ENCODE results near the gene IGFBP7.

Gene IGFBP7

DNA sequence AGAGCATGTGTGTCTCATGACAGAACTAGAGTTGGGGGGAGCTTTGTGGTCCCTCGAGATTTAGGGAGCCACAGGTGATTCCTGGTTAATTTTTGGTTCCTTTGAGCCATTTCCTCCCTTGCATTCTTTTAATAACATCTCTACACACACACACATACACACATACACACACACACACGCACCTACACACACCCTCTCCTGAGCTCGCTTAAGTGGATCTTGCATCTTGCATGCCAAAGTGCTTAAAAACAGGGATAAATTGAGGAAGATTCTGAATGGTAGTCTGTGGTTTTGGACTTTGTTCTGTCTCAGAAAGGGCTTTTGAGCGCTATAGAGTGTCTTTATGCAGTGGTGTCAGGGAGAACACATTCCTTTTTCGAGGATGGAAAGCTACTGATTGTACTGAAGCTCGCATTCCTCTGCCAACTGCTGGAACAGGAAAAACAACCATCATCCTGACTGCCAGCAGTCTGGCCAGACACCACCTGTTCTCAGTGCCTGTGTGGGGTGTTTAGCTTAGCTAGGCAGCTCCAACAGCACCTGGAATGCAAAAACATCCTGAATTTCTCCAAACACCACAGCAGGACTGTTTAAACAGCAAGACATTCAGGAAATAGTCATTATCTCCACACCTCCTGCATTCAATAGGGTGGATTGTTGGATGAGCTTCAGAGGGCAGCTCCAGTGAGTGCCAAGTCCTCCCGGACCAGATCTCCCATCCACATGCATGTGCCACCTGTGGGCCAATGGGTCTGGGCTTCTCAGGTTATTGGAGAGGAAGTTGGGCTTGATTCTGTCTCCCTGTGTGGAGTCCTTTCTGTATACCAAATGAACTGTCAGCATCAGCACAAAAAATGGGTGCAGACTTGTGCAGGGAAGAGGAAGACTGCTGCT is 21.9 kb upstream of the IGFBP7 start:
- Histone ChIP-seq H3K4me3 (ENCODE audit: low read length) (no peak overlapping the region), H3K4me1 (ENCODE audit: low read length) (no peaks in the 10 kb centered on the region), H3K9me3 (replicated peaks; ENCODE audit: insufficient read depth, low read length) (no peaks in the 10 kb centered on the region; the same call in 1 of the 2 replicates), H2AFZ (ENCODE audit: low read length) (no peak overlapping the region), H3K36me3 (replicated peaks; ENCODE audit: insufficient read depth, low read length) (no peaks in the 10 kb centered on the region), H3K4me2 (ENCODE audit: low read depth, low read length) (no peak overlapping the region), H4K20me1 (ENCODE audit: insufficient read depth, low read length) (no peaks in the 10 kb centered on the region), H3K9me2 (replicated peaks; ENCODE audit: insufficient read depth, low read length) (no peaks in the 10 kb centered on the region), H3K79me2 (ENCODE audit: low read length) (no peaks in the 10 kb centered on the region), H3F3A (ENCODE audit: insufficient read depth, low read length) (no peaks in the 10 kb centered on the region), H3K27ac (ENCODE audit: low read length) (no peak overlapping the region), H3K27me3 (replicated peaks; ENCODE audit: insufficient read depth, low read length) (no peaks in the 10 kb centered on the region), H3K9ac (ENCODE audit: low read length) (no peak overlapping the region)
- TF ChIP-seq EZH2phosphoT487 (IDR thresholded peaks at IDR 0.05; ENCODE audit: low read length) (no peak), EZH2 (optimal IDR thresholded peaks at IDR 0.05; ENCODE audit: low read depth, low read length) (no peak)
- TF ChIP-seq, protein P1, sequence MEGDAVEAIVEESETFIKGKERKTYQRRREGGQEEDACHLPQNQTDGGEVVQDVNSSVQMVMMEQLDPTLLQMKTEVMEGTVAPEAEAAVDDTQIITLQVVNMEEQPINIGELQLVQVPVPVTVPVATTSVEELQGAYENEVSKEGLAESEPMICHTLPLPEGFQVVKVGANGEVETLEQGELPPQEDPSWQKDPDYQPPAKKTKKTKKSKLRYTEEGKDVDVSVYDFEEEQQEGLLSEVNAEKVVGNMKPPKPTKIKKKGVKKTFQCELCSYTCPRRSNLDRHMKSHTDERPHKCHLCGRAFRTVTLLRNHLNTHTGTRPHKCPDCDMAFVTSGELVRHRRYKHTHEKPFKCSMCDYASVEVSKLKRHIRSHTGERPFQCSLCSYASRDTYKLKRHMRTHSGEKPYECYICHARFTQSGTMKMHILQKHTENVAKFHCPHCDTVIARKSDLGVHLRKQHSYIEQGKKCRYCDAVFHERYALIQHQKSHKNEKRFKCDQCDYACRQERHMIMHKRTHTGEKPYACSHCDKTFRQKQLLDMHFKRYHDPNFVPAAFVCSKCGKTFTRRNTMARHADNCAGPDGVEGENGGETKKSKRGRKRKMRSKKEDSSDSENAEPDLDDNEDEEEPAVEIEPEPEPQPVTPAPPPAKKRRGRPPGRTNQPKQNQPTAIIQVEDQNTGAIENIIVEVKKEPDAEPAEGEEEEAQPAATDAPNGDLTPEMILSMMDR (IDR thresholded peaks at IDR 0.05; ENCODE audit: low read length) = no peak
- no peak for DNase-seq

DNA sequence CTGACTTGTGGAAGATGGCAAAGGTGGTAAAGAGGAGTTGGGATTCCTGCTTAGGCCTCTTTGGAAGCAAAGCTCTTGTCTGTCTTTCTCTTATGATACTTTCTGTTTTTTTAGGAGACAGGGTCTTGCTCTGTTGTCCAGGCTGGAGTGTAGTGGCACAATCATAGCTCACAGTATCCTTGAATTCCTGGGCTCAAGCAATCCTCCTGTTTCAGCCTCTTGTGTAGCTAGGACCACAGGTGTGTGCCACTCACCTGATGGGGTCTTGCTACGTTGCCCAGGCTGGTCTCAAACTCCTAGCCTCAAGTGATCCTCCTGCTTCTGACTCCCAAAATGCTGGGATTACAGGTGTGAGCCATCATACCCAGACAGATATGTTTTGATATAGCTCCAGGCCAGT is 19.3 kb upstream of the IGFBP7 start:
- H3K36me3 ChIP-seq (replicated peaks; ENCODE audit: insufficient read depth, low read length) = no peaks in the 10 kb centered on the region
- no peak overlapping the region for H3K4me3 ChIP-seq (ENCODE audit: low read length)
- no peak for TF ChIP-seq EZH2phosphoT487 (IDR thresholded peaks at IDR 0.05; ENCODE audit: low read length)
- TF ChIP-seq, protein P1 (IDR thresholded peaks at IDR 0.05; ENCODE audit: low read length) = no peak
- H3K9me2 ChIP-seq (replicated peaks; ENCODE audit: insufficient read depth, low read length) = no peaks in the 10 kb centered on the region
- no peak overlapping the region for H3K27ac ChIP-seq (ENCODE audit: low read length)
- H3K79me2 ChIP-seq (ENCODE audit: low read length) = no peaks in the 10 kb centered on the region
- H3F3A ChIP-seq (ENCODE audit: insufficient read depth, low read length) = no peaks in the 10 kb centered on the region
- no peak overlapping the region for H2AFZ ChIP-seq (ENCODE audit: low read length)
- H3K9ac ChIP-seq (ENCODE audit: low read length) = no peak overlapping the region
- H3K4me1 ChIP-seq (ENCODE audit: low read length) = no peaks in the 10 kb centered on the region
- H4K20me1 ChIP-seq (ENCODE audit: insufficient read depth, low read length) = no peaks in the 10 kb centered on the region
- DNase-seq = no peak
- no peak overlapping the region for H3K4me2 ChIP-seq (ENCODE audit: low read depth, low read length)
- H3K27me3 ChIP-seq (replicated peaks; ENCODE audit: insufficient read depth, low read length) = no peaks in the 10 kb centered on the region
- no peaks in the 10 kb centered on the region; the same call in 1 of the 2 replicates for H3K9me3 ChIP-seq (replicated peaks; ENCODE audit: insufficient read depth, low read length)

DNA sequence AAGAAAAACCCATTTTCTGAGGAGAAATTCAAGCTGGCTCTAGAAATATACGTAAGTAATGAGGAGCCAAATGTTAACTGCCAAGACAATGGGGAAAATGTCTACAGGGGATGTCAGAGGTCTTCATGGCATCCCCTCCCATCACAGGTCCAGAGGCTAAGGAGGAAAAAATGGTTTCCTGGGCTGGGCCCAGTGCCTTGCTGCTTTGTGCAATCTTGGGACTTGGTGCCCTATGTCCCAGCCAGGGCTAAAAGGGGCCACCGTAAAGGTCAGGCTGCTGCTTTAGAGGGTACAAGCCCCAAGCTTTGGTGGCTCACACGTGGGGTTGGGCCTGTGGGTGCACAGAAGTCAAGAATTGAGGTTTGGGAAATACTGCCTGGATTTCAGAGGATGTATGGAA is 17.2 kb upstream of the IGFBP7 start:
- no peak overlapping the region for H2AFZ ChIP-seq (ENCODE audit: low read length)
- no peak for TF ChIP-seq EZH2phosphoT487 (IDR thresholded peaks at IDR 0.05; ENCODE audit: low read length)
- no peak for TF ChIP-seq EZH2 (optimal IDR thresholded peaks at IDR 0.05; ENCODE audit: low read depth, low read length)
- TF ChIP-seq, protein P1 (IDR thresholded peaks at IDR 0.05; ENCODE audit: low read length) = no peak
- H3K4me3 ChIP-seq (ENCODE audit: low read length) = no peak overlapping the region
- no peaks in the 10 kb centered on the region; the same call in 1 of the 2 replicates for H3K9me3 ChIP-seq (replicated peaks; ENCODE audit: insufficient read depth, low read length)
- H3K4me2 ChIP-seq (ENCODE audit: low read depth, low read length) = no peak overlapping the region
- no peak overlapping the region for H3K9ac ChIP-seq (ENCODE audit: low read length)
- H3K79me2 ChIP-seq (ENCODE audit: low read length) = no peaks in the 10 kb centered on the region
- DNase-seq = no peak
- H3K36me3 ChIP-seq (replicated peaks; ENCODE audit: insufficient read depth, low read length) = no peaks in the 10 kb centered on the region
- no peaks in the 10 kb centered on the region for H3F3A ChIP-seq (ENCODE audit: insufficient read depth, low read length)
- no peaks in the 10 kb centered on the region for H3K9me2 ChIP-seq (replicated peaks; ENCODE audit: insufficient read depth, low read length)
- H3K4me1 ChIP-seq (ENCODE audit: low read length) = no peaks in the 10 kb centered on the region
- H3K27me3 ChIP-seq (replicated peaks; ENCODE audit: insufficient read depth, low read length) = no peaks in the 10 kb centered on the region
- H4K20me1 ChIP-seq (ENCODE audit: insufficient read depth, low read length) = no peaks in the 10 kb centered on the region
- H3K27ac ChIP-seq (ENCODE audit: low read length) = no peak overlapping the region

Measured in MM.1S (cell line).